Measurements from ENCODE around the gene RPSA. TPM values are rescaled to one million over a fixed set of nuclear protein-coding genes. Genes with fewer than 3 reads are reported as not detected.

RPSA gene
- total RNA-seq, 4 donors from 2014 or later = 490 to 861 (median 825) TPM

DNA sequence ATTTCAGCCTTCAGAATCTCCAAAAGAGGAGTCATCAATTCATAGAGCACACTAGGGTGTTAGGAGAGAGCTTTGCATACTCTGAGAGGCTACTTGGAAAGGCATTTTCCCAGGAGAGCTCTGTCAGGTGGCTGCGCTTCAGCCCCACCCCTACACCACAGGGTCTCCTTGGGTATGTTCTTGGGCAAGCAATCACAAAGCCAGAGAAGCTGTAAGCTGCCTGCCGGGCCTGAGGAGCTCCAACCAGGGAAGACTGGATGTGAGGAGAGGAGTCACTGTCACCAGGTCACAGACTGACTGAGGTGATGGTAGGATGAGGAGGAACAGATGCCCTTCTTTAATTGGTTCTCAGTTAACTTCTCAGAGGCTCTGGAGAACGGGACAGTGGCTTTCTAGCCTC lies 9.8 kb upstream of the RPSA start:
- TF ChIP-seq CTCF (IDR thresholded peaks at IDR 0.05; ENCODE audit: low read depth) = no peak

- TF ChIP-seq CTCF (IDR thresholded peaks at IDR 0.05; ENCODE audit: low read depth) = no peak
Observed at GRCh38 chr3:39398700-39399099, 7.8 kb upstream of the RPSA start.

GRCh38 chr3:39401983-39402382 lies 4.5 kb upstream of the RPSA start:
- TF ChIP-seq CTCF (IDR thresholded peaks at IDR 0.05; ENCODE audit: low read depth) = no peak

DNA sequence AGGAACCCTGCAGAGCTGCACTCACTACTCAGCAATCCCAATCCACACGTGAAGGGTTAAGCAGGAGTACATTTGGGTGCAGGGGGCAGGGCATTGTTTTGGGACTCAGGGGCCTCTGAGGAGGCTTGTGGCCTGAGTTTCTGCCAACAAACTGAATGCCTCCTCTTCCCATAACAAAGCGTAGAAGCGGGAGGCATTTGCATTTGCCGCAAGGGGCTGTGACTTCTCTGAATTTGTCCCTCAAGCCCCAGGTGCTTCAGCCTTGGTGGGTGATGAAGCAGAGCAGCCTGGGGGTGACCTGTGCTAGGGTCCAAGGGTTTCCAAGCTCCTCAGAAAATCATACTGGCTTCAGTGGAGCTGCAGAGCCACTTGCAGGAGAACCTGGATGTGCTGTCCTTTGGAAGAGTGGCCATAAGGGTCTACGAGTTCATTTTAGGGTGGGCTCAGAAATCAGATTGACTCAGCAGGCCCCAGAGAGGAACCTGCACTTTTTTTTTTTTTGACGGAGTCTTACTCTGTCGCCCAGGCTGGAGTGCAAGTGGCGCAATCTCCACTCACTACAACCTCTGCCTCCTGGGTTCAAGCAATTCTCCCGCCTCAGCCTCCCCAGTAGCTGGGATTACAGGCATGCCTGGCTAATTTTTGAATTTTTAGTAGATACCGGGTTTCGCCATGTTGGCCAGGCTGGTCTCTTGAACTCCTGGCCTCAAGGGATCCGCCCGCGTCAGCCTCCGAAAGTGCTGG lies 1.4 kb upstream of the RPSA start:
- TF ChIP-seq CTCF (IDR thresholded peaks at IDR 0.05; ENCODE audit: low read depth) = no peak

DNA sequence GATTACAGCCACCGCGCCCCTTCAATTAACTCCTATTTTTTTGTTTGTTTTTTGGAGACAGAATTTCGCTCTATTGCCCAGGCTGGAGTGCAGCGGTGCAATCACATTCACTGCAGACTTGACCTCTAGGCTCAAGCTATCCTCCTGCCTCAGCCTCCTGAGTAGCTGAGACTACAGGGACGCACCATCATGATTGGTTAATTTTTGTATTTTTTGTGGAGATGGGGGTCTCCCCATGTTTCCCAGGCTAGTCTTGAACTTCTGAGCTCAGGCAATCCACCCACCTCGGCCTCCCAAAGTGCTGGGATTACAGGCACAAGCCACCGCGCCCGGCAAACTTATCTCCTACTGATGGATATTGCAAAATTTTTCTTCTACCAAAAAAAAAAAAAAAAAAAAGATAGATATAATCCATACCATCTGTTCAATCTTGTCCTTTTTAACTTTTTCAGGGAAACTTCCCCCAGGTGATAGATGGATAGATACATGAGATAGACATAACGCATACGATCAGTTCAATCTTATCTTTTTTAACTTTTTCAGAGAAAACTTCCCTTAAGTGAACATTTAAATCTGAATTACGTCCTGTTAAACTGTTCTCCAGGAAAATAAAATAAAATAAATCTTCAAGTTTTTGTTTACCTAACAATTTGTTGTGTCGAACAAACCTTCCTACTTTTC lies 693 bp upstream of the RPSA start:
- no peak for TF ChIP-seq CTCF (IDR thresholded peaks at IDR 0.05; ENCODE audit: low read depth)

- no peak for TF ChIP-seq CTCF (IDR thresholded peaks at IDR 0.05; ENCODE audit: low read depth)
Observed at GRCh38 chr3:39407259-39407629, 724 bp downstream of the RPSA start.

- TF ChIP-seq CTCF (IDR thresholded peaks at IDR 0.05; ENCODE audit: low read depth) = no peak
Observed at GRCh38 chr3:39407773-39408492, 1.4 kb downstream of the RPSA start.
